Stomach (tissue), 4 donors: ENCODE measurements around the gene TRAPPC6A.

Experiments used
- POLR2A ChIP-seq, 4 donors: fragments of 450-650 bp; IDR thresholded peaks; one replicate each; pipeline ENCODE4 v1.6.1; 2016; ENCODE audit warnings: antibody characterized with exemption in 4 of 4, control low read depth in 2 of 4, mild to moderate bottlenecking in 1 of 4, moderate library complexity in 1 of 4
- POLR2AphosphoS5 ChIP-seq, 3 donors: sonication (generic); formaldehyde crosslinking; IDR thresholded peaks; one replicate each; pipeline ENCODE4 v1.6.1; 2016; ENCODE audit warnings: antibody characterized with exemption in 3 of 3
- TF ChIP-seq, protein P1 (sequence below), 7 experiments: fragments of 450-650 bp in 4 of 7; fragments of 200-600 bp in 3 of 7; sonication (generic) in 3 of 7; IDR thresholded peaks; one replicate each; pipeline ENCODE4 v1.5.1; 2016 to 2019; ENCODE audit warnings: antibody characterized with exemption in 7 of 7, control low read depth in 2 of 7, mild to moderate bottlenecking in 1 of 7

DNA sequence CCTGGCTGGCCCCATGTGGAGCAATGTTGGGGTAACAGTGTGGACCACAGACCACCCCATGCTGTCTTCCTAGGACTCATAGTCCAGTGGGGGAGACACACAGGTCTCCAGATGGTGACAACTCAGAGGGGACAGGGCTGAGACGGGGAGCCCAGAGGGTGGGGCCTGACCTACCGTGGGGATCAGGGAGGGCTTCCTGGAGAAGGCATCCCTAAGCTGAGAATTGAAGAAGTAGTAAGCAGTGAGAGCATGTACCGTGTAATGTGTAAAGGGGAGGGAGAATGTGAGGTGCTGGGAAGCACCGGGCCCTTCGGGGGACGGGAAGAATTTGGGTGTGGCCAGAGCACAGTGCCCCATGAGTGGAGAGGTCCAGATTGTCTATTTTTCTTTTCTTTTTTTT lies 54.0 kb downstream of the TRAPPC6A start:
- TF ChIP-seq POLR2A (IDR thresholded peaks at IDR 0.05) (no peak), POLR2AphosphoS5 (IDR thresholded peaks at IDR 0.05) (no peak)
- TF ChIP-seq, protein P1, sequence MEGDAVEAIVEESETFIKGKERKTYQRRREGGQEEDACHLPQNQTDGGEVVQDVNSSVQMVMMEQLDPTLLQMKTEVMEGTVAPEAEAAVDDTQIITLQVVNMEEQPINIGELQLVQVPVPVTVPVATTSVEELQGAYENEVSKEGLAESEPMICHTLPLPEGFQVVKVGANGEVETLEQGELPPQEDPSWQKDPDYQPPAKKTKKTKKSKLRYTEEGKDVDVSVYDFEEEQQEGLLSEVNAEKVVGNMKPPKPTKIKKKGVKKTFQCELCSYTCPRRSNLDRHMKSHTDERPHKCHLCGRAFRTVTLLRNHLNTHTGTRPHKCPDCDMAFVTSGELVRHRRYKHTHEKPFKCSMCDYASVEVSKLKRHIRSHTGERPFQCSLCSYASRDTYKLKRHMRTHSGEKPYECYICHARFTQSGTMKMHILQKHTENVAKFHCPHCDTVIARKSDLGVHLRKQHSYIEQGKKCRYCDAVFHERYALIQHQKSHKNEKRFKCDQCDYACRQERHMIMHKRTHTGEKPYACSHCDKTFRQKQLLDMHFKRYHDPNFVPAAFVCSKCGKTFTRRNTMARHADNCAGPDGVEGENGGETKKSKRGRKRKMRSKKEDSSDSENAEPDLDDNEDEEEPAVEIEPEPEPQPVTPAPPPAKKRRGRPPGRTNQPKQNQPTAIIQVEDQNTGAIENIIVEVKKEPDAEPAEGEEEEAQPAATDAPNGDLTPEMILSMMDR (IDR thresholded peaks at IDR 0.05): no peak
